Epithelial cell of esophagus (primary cell): Measurements from ENCODE around the gene STAB2.

ENCODE experiments used
- DNase-seq: peaks from one replicate; pipeline ENCODE4 v3.0.0; 2010; ENCODE audit warnings: low read depth
- H3K4me3 ChIP-seq: 2 replicates; pipeline ENCODE4 v1.5.1; 2011; ENCODE audit warnings: mild to moderate bottlenecking, low read length, control low read depth
- CTCF ChIP-seq: IDR thresholded peaks from 2 replicates; pipeline ENCODE4 v1.5.1; 2011; ENCODE audit warnings: low read depth, mild to moderate bottlenecking, low read length, control low read depth, inconsistent platforms; ENCODE audit not compliant: insufficient read depth; ENCODE audit errors: missing control alignments

Gene STAB2

DNA sequence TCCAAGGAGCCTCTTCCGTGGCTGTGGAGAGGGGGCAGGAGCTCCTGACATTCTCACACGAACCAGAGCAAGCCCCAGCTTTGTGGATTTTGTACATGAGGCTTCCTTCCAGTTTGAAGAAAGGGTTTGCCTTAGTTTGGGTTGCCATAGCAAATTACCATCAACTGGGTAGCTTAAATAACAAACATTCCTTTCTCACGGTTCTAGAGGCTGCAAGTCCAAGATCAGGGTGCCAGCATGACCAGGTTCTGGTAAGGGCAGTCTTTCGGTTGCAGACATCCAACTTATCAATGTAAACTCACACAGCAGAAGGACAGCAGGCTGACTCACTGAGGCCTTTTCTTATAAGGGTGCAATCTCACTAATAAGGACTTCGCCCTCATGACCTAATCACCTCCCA, 25.9 kb upstream of the STAB2 start:
- peak; percentile 50 for DNase-seq
- TF ChIP-seq CTCF: no peak
- H3K4me3 ChIP-seq: no peak overlapping the region

DNA sequence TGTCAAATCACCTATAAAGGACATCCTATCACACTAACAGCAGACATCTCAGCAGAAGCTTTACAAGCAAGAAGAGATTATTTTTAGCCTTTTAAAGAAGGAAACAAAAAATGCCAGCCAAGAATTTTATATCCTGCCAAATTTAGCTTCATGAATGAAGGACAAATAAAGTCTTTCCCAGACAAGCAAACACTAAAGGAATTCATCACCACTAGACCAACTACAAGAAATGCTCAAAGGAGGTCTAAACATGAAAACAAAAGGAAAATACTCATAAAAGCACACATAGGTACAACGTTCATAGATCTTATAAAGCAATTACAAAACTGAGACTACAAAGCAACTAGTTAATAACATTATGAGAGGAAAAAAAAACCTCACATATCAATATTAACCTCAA, 20.7 kb upstream of the STAB2 start:
- no peak overlapping the region for H3K4me3 ChIP-seq
- TF ChIP-seq CTCF: no peak
- no peak for DNase-seq

DNA sequence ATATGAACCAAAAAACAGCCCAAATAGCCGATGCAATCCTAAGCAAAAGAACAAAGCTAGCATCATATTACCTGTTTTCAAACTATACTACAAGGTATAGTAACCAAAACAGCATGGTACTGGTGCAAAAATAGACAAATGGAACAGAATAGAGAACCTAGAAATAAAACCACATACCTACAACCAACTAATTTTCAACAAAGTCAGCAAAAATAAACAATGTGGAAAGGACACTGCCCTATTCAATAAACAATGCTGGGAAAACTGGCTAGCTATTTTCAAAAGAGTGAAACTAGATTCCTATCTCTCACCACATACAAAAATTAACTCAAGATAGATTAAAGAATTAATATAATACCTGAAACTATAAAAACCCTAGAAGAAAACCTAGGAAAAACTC, 17.8 kb upstream of the STAB2 start:
- no peak for TF ChIP-seq CTCF
- DNase-seq: no peak
- H3K4me3 ChIP-seq: no peak overlapping the region

DNA sequence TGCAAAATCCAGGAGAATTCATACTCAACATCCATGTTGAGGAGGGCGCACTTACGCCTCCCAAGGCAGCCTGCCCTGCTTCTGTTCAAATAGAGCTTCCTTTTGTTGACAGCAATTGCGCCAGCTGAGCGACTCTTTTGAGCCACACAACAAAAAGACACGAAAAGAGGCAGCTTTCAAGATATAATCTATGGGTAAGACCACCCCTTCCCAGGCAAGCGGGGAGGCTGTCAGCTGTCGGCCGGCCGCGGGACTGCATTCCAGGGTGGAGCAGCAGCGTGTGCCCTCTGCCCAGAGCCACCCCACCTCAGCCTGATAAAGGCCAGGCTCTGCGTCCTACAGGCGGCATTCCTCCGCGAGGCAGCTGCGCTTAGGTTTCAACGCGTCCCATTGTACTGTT, 15.8 kb upstream of the STAB2 start:
- no peak overlapping the region for H3K4me3 ChIP-seq
- peak; percentile 33 for DNase-seq
- TF ChIP-seq CTCF: peak; percentile 18

- no peak for TF ChIP-seq CTCF
- H3K4me3 ChIP-seq: no peak overlapping the region
- DNase-seq: no peak
Observed at GRCh38 chr12:103572312-103573045, 14.6 kb upstream of the STAB2 start.

GRCh38 chr12:103573185-103573584, 13.9 kb upstream of the STAB2 start:
- no peak for DNase-seq
- H3K4me3 ChIP-seq: no peak overlapping the region
- TF ChIP-seq CTCF: no peak

- H3K4me3 ChIP-seq: no peak overlapping the region
- no peak for DNase-seq
- no peak for TF ChIP-seq CTCF
Observed at GRCh38 chr12:103578926-103579325, 8.1 kb upstream of the STAB2 start.
